NCI-H748 (cell line): ENCODE results near the gene ATE1.
"Not testable (repeated sequence)": the region's sequence is repeated elsewhere in the genome, so short reads cannot be mapped to it uniquely, and the experiment has no call there.

Experiments
- DNase-seq: peaks from one replicate; lab custom pipeline; 2025; ENCODE audit not compliant: unreplicated experiment; lab: John Stamatoyannopoulos, UW

The ATE1 gene

DNA sequence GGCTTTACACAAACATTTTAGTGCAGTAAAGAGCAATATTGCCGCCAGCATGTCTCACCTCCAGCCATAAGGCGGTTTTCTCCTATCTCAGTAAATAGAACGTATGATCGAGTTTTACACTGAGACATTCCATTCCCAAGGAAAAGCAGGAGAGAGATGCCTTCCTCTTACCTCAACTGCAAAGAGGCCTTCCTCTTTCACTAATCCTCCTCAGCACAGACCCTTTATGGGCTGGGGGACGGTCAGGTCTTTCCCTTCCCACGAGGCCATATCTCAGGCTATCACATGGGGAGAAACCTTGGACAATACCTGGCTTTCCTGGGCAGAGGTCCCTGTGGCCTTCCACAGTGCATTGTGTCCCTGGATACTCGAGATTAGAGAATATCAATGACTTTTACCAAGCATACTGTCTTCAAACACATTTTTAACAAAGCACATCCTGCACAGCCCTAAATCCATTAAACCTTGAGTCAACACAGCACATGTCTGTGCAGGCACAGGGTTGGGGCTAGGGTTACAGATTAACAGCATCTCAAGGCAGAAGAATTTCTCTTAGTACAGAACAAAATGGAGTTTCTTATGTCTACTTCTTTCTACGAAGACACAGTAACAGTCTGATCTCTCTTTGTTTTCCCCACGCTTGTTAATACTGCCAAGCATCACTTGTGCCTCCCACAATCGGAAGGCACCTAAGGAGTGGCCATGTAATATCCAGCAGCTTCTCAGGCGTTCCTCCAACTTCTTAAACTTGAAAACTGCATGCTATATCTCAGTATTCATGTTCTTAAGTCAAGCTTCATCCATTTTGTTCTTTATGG lies 2.6 kb upstream of the ATE1 start:
- DNase-seq = not testable (repeated sequence)

DNA sequence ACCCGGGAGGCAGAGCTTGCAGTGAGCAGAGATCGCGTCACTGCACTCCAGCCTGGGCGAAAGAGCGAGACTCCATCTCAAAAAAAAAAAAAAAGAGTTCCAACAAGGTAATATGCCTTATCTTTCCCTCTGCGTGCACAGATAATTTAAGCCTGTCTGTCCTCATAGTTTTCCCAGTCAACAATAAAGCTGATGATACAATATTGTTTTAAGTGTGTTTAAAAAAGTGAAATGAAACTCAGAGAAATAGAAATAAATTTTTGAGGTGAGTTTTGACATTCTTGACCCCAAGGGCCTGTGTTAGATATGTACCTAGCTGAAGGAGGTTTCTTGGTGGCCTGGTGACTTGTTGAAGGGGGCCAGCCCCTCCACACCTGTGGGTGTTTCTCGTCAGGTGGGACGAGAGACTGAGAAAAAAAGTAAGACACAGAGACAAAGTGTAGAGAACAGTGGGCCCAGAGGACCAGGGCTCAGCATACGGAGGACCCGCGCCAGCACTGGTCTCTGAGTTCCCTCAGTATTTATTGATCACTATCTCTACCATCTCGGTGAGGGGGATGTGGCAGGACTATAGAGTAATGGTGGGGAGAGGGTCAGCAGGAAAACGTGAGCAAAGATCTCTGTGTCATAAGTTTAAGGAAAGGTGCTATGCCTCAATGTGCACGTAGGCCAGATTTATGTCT lies 1.9 kb upstream of the ATE1 start:
- not testable (repeated sequence) for DNase-seq

DNA sequence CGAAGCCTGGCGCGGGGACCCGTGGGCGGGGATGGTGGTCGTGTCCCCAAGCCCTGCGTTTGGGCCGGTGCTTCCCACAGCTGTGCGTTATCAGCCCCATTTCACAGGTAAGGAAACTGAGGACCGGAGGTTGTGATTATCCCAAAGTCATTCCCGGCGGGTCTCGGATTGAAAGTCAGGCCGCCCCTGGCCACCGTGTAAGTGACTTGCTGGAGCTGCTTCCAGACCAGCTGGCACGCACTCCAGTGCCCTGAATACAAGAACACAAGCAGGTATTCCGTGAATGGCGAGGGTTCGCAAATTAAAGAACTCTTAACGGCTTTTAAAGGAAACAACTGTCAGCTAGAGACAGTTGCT lies 675 bp upstream of the ATE1 start:
- DNase-seq = peak; percentile 49

DNA sequence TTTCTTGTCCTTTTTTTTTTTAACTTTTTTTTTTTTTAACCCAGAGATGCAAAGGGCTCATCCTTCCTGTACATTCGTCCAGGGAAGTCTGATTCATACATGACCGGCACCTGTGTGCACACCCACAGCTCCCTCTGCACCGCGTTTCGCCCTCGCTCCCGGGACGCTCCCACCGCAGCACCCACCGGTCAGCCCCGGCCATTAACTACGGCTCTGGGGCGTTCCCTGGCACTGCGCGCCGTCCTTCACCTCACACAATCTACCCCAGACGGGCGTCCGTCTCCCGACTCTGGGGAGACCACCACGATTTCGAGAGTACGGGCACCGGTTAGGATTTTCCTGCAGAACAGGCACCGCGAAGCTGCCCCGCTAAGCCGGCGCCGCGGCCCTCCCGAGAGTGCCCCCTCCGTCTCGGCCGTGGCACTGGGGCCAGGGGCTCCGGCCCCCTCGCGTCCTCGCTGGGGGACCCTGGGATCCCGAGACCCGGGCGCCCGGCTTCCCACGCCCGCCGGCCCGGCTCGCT lies 452 bp downstream of the ATE1 start:
- DNase-seq = peak; percentile 68

DNA sequence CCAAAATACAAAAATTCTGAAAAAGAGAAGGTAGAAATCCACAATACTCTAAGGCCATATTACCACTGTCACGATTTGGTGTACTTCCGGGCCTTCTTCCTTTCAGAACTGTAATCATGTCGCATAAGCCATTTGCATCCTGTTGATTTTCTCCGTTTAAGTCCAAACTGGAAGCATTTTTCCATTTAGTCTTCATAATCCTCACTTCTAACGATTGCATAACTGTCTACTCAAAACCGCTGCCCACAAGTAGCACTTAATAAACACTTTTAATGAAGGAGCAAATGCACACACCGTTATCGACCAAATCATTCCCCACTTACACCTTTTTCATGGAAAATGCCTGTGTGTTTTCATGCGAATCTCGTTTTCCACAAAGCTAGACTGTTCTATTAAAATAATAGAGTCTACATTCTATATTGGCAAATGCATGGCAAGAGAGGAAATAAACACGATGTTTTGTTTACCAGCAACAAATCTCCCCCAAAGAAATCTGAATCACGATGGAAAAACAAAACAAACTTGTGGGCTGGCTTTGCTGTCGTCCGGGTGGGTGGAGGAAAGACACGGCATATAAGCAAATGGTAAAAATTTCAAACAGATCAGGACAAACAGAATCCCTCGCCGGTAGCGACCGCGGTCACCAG lies 1.0 kb downstream of the ATE1 start:
- peak; percentile 58 for DNase-seq

DNA sequence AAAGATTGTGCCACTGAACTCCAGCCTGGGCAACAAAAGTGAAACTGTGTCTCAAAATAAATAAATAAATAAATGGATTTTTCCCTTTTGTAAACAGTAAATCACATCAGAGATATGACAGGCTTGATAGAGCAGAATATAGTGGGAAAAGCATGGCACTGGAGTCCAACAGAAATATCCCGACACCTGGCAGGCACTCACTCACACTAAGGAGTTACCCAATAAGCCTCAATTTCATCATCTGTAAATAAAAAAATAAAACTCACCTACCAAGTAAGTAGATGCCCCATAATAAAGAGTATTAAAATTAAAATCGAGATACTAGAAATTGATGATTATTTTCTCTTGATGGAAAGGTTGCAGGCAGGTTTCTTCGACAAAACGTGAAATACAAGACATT lies 1.7 kb downstream of the ATE1 start:
- no peak for DNase-seq

DNA sequence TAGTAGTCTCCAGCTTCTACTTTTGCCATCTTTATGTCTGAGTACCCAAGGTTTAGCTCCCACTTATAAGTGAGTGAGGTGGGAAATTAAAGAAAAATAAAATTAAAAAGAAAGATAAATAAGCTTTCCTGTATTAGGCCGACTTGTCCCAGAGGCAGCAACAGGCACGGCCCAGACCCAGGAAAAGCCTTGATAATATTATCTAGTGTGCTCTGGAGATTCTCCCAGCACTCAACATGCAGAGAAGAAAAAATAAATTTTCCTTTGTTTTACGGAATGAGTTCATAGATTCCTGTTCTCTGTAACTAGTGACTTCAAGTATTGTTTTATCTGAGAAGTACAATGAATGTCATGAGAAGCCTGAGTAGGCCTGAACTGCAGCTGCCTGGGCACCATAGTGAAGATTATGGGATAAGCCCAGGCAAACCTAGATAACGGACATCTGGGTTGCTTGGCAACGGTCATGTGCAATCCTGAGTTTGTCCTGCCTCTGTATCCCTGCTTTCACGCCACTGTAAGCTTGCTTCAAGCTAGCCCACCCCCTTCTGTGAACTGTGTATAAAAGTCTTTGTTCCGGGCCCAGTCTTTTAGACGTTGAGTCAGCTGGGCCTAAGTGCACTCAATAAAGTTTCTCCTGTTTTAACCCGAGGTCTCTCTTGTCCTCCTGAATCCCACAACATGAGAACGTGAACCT lies 6.4 kb downstream of the ATE1 start:
- DNase-seq = no peak

DNA sequence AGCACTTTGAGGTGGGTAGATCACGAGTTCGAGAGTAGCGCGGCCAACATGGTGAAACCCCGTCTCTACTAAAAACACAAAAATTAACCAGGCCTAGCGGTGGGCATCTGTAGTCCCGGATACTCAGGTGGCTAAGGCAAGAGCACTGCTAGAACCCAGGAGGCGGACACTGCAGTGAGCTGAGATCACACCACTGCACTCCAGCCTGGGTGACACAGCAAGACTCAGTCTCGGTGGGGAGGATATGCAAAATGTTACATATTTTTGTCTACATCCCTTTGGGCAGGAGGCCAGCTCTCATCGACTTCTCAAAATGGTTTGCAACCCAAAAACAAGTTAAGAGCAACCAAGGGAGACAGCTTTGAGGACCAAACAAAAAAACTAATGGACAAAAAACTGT lies 8.2 kb downstream of the ATE1 start:
- DNase-seq = no peak

DNA sequence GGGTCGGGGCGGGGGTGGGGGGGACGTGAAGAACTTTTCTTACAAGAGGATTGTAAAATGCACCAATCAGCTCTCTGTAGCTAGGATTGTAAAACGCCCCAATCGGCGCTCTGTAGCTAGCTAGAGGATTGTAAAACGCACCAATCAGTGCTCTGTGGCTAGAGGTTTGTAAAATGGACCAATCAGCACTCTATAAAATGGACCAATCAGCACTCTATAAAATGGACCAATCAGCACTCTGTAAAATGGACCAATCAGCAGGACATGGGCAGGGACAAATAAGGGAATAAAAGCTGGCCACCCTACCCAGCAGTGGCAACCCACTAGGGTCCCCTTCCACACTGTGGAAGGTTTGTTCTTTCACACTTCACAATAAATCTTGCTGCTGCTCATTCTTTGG lies 9.0 kb downstream of the ATE1 start:
- not testable (repeated sequence) for DNase-seq

DNA sequence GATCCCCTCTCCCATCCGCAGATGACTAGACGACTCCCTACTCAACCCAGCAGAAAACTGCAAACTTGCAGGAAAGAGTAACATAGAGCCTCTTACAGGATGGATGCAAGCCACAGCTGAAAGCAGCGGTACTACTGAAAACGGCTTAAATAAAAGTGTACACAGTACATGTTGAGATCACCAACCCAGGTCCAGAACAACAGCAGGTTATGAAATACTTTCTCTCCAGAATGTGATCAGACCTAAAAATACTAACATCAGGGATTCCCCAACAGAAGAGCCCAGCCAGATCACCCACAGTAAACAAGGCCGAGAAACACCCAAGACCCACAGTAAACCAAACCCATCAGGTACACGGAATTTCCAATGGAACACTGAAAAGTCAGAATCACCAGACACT lies 13.2 kb downstream of the ATE1 start:
- DNase-seq = no peak

DNA sequence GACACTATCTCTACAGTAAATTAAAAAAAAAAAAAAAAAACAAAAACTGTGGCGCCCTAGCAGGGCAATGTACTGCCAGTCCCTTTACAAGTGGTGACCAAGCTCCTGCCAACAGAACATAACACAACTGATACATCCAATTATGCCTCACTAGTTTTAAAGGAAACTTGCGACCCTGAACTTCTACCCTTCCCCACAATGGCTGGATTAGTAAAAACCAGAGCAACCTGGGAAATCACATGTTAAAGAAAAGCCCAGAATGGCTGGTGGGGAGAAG lies 16.5 kb downstream of the ATE1 start:
- DNase-seq = no peak

DNA sequence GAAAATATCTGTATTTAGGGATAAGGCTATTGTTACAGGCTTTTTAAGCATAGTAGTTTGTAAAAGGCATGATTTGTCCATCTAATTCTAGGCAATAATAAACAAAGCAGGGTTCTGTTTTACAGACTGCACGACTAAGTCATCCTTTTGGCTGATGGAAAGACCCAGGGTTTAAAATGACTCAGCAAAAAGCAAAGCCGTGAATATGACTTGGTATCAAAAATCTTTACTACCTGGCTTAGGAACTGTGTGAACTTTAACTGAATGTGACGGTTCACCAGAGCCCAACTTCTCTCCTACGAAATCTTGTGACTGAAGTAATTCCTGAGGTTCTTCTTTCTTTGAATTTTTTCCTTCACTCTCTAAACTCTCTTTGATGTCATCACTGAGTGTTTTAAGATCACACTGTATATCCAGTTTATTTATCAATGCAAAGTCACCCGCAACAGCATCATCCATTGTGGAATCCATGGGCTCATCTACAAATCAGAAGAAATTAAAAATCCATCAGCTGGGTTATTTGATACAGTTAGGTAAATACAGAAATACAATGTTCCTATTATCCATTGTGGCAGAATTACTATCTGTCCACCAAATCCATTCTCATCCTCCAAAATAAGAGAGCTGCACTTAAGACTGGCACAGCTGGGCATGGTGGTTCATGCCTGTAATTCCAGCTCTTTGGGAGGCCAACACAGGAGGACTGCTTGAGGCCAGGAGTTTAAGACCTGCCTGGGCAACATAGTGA lies 17.0 kb downstream of the ATE1 start:
- DNase-seq = peak; percentile 58

DNA sequence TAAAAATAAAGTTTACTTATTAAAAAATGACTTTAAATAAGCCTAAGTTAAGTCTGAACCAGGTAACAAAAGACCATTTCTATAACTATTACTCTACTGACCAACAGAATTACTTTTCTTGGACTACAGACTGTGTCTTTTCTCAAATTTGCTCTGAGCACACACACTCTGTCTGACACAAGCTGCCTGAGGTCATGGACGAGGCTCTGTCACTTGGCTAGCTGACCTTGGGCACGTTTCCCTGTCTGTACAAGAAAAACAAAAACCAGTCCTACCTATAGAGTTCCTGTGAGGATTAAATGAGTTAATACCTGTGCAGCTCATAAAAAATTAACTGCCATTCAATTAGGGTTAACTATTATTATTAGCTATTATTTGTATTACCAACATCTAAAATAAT lies 22.9 kb downstream of the ATE1 start:
- DNase-seq = no peak

DNA sequence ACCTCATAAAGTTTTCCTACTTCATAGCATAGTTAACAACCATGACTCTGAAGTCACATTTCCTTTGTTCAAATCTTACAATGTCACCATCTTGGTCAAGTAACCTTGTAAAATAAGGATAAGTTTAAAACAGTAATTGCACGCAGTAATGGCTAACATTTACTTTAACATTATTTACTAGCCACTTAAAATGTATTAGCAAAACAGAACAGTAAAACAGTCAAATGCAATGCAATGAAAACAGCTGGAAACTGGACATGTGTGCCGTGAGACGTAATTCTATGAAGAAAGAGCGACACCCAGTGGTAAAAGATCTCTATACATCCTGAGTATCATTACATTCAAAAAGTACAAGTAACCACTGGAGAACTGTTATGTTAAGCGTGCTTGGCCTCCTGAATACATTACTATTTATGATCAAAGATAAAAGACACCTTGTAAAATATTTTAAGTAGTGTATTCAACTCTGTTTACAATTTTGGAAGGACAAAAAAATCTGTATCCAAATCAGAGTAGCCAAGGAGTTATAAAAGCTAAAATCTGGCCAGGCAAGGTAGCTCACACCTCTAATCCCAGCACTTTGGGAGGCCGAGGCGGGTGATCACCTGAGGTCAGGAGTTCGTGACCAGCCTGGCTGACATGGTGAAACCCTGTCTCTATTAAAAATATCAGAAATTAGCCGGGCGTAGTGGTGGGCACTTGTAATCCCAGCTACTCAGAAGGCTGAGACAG lies 27.2 kb downstream of the ATE1 start:
- DNase-seq = peak; percentile 60

DNA sequence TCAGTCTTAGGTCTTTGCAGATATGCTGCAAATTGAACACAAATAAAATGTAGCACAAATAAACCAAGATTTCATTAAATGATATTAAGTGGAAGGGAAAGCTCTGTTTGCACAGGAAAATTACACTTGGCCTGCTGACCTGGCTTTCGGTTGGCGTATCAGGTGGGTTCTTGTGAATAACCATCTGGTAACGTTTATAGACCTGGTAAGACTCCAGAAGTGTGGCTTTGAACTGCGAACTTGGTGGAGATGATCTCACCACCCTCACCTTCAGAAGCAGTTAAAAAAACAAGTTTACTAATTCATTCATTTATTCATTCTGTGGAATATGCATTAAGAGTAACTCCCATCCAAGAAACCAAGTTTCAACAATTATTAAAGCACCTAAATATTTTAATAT lies 28.1 kb downstream of the ATE1 start:
- no peak for DNase-seq

DNA sequence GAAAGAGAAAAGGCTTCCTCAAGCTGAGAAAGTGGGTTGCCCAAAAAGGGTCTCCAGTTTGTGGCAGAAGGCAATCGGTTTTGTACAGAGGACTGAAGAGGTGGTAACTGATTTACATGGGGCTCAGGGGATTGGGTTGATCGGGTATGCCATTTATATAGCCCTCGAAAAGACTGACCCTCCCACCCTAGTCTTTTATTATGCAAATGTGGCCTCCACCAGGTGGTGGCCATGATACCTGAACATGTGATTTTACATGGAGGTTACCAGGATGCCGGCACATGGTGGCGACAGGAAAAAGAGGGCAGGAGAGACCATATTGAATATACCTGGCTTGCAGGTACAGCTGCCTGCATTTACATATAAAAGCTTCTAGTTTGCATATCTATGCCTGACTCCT lies 36.7 kb downstream of the ATE1 start:
- no peak for DNase-seq

DNA sequence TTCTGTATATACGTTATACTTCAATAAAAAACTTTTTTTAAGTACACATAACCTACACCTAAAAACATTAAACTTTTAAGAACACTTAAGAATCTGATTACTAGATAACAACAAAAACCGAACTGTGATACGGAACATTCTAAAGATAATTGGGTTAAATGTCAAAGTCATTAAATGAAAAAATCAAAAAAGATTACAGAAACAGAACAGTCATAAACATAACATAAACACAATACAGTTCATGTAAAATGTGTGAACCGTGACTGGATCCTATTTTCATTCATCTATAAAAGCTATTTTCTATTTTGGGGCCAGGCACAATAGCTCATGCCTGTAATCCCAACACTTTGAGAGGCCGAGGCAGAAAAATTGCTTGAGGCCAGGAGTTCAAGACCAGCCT lies 38.6 kb downstream of the ATE1 start:
- no peak for DNase-seq

DNA sequence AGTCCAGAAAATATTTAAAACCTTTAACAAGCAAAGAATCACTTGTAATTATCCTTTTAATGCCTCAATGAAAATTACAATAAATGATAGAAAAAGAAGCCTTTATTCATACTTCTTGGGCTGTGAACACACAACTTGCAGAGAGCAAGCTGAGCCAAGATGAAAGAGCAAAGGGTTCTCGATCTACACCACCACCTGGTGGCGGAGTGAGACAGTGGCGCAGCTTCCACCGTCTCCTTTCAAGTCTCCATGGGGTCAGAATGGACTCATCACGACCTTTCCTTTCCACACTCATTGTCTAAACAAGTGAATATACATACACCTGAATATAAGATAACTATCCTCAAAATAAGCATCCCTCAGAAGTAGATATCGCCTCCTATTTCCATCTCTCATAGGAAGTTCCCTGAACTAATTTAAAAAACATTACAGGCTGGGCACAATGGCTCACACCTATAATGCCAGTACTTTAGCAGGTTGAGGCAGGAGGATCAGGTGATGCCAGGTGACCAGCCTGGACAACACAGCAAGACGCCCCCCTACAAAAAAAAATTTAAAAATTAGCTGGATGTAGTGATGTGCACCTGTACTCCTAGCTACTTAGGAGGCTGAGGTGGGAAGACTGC lies 40.7 kb downstream of the ATE1 start:
- DNase-seq = peak; percentile 31

DNA sequence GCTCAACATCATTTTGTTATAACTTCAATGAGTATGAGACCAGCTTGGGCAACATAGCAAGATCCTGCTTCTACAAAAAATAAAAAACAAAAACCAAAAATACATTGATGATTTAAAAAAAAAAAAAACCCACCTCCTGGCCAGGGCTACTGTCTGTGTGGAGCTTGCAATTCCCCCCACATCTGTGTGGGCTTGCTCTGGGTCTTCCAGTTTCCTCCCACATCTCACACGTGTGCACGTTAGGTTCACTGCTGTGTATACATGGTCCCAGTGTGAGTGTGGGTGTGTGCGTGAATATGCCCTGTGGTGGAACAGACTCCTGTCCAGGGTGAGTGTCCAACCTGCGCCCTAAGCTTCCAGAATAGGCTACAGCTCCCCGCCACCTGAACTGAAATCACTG lies 41.6 kb downstream of the ATE1 start:
- DNase-seq = no peak

DNA sequence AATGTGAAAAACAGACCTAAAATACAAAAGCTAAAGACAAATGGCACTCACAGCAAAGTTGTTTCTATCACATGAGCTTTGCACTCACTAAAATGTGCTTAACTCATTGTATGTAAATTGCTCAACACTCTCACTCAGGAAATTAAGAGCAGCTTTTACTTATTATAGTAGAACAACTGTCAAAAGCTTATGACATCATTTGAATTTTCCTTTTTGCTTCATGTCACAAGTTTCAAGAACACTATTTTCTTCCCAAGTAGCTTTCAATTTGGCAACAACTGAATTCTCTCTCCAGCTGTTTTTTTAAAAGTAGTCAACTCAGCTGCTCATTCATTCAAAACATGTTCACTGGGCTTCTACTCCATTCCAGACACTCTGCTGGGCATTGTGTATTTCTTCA lies 46.9 kb downstream of the ATE1 start:
- peak; percentile 6 for DNase-seq
